Measurements from ENCODE around the gene GPC6. TPM values are rescaled to one million over a fixed set of nuclear protein-coding genes. Genes with fewer than 3 reads are reported as not detected.

GPC6 gene
- polyA plus RNA-seq, 6 donors from 2014 or later, result not detected

DNA sequence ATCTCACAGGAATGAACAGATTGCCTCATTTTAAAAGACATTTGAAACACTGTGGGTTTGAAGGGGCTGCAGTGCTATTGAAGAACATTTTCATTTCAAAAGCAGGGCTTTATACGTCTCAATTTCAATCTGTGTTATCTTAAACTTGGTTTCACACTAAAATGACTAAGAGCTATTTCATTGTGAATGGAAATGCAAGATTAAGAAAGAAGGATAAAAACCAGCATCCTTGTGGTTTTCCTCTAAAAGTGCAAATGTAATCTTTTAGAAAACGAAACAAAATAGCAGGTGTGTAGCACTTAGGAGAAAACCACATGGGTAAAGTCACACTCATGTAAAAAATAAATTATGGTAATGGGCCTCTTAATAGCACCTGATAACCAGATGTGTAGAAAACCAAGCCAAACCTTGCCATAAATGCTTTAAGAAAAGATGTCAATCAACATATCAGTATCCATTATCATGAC lies 397.7 kb downstream of the GPC6 start:
- Mint-ChIP-seq H3K4me1 (no peaks in the 10 kb centered on the region), H3K4me3 (no peak overlapping the region), H3K27ac (no peak overlapping the region), H3K27me3 (no peaks in the 10 kb centered on the region), H3K9me3 (peaks cover 0 to 13% (median 1%) of the 10 kb centered on the region in 7 donors), H3K36me3 (no peaks in the 10 kb centered on the region)
- ATAC-seq (ENCODE audit: low read depth in 2 of 2), result no peak
- no peak for DNase-seq

DNA sequence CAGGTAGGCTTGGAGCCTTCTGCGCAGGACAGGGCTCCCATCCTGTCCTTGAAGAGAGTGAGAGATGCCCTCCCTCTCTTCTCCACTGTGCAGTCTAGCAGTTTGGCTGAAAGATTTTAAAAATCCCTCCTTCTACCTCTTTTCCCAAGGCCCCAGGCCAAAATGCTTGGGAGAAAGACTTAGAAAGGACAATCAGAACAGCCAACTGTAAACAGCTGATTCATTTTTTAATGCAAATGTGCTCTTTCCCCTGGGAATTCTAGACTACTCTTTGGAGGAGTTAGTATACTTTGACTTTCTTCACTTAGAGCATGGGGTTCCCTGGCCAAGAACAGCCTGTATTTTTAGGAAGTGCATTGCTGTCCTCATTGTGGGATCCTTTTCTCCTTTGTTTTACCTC lies 398.9 kb downstream of the GPC6 start:
- Mint-ChIP-seq H3K4me3 (no peak overlapping the region), H3K27ac (no peak overlapping the region), H3K36me3 (no peaks in the 10 kb centered on the region), H3K27me3 (no peaks in the 10 kb centered on the region), H3K4me1 (no peaks in the 10 kb centered on the region), H3K9me3 (peaks cover 0 to 13% (median 1%) of the 10 kb centered on the region in 7 donors)
- no peak for ATAC-seq (ENCODE audit: low read depth in 2 of 2)
- no peak for DNase-seq

DNA sequence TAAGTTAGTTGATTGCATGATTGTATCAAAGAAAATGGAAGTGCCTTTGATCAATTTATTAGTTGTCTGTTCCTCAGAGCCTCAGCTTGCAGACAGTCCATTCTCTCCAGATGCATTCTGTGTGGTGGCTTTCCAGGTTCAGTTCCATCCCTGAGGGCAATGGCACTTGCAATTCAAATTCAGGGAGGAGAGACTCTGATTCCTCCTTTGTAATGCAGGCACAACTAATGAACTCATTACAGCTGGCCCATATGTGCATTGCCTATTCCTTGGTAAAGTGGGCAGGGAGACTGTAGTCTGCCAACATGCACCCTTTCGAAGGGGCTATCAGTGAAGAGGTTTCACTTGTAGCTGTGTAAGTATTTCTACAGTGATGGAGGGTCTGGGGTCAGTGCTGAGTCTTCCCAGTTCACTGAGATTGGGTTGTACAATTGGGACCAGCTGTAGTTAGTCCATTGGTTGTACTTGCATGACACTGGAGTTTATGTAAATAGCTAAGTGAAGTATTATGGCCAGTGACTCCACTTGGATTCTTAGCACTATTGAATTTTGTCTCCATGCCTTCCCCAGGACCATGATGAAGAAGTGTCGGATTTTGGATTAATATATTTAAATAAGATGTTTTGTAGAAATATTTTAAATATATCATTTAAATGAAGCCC lies 401.7 kb downstream of the GPC6 start:
- ATAC-seq (ENCODE audit: low read depth in 2 of 2) (no peak), DNase-seq (no peak)
- H3K4me1 Mint-ChIP-seq, result no peaks in the 10 kb centered on the region
- no peak overlapping the region for H3K27ac Mint-ChIP-seq
- H3K4me3 Mint-ChIP-seq, result no peak overlapping the region
- H3K9me3 Mint-ChIP-seq, result peaks cover 0 to 10% (median 0%) of the 10 kb centered on the region in 7 donors
- H3K27me3 Mint-ChIP-seq, result no peaks in the 10 kb centered on the region
- H3K36me3 Mint-ChIP-seq, result no peaks in the 10 kb centered on the region

DNA sequence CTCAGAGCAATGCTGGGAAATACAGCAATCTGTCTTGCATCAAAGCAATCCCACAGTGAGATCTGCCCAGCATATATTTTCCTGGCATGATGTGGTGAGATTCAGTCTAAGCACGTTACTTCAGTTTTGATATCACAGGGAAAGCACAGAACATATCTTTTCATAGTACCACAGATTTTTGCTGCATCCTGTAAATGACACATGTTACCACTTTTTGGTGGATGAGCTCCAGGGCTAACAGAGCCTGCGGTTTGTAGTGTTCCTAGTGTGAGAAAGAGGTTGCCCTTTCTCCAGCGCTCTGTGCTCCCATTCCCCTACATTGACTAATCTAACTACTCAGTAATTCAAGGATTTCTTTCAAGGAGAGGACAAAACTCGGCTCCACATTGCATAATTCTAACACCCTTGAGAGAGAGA lies 409.0 kb downstream of the GPC6 start:
- Mint-ChIP-seq H3K27ac (no peak overlapping the region), H3K4me1 (no peaks in the 10 kb centered on the region), H3K4me3 (no peak overlapping the region), H3K9me3 (peaks cover 0 to 14% (median 0%) of the 10 kb centered on the region in 7 donors), H3K36me3 (no peaks in the 10 kb centered on the region), H3K27me3 (no peaks in the 10 kb centered on the region)
- DNase-seq, result no peak
- no peak for ATAC-seq (ENCODE audit: low read depth in 2 of 2)

DNA sequence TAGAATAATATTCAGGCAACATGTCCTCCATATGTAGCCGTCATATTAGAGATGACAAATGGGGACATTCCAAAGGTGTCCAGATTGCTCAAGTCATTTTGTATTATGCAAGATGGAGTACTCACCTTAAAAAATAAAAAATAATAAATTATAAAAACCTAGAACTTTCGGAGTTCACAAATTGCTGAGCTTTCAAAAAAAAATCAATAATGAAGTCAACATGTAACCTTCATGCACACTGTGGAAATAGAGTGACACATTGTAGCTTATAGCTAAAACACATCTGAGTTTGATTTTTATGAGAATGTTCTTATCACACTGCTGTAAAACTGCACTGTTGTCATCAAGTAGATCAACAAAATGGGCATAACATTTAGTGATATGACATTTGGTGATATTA lies 411.2 kb downstream of the GPC6 start:
- Mint-ChIP-seq H3K9me3 (peaks cover 0 to 12% (median 3%) of the 10 kb centered on the region in 7 donors), H3K27ac (no peak overlapping the region), H3K27me3 (no peaks in the 10 kb centered on the region), H3K4me1 (no peaks in the 10 kb centered on the region), H3K36me3 (no peaks in the 10 kb centered on the region), H3K4me3 (no peak overlapping the region)
- ATAC-seq (ENCODE audit: low read depth in 2 of 2) (no peak), DNase-seq (no peak)

DNA sequence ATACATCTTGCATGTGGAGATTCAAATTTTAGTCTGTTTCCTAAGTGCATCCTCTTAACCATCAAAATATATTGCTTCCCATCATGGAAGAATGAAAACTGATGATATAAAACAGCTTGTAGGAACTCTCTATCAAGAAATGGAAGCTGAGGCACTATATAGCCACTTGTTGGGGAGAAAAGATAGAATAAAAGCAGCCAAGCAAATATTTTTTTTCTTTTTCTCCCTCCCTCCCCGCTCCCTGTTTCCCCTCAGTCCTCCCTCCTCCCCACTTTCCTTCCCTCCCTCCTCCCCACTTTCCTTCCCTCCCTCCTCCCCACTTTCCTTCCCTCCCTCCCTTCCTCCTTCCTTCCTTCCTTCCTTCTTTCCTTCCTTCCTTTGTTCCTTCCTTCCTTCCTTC lies 413.8 kb downstream of the GPC6 start:
- ATAC-seq (ENCODE audit: low read depth in 2 of 2), result no peak
- no peaks in the 10 kb centered on the region for H3K4me1 Mint-ChIP-seq
- DNase-seq, result no peak
- no peak overlapping the region for H3K4me3 Mint-ChIP-seq
- no peaks in the 10 kb centered on the region for H3K27me3 Mint-ChIP-seq
- H3K9me3 Mint-ChIP-seq, result peaks cover 0 to 12% (median 3%) of the 10 kb centered on the region in 7 donors
- H3K36me3 Mint-ChIP-seq, result no peaks in the 10 kb centered on the region
- H3K27ac Mint-ChIP-seq, result no peak overlapping the region

DNA sequence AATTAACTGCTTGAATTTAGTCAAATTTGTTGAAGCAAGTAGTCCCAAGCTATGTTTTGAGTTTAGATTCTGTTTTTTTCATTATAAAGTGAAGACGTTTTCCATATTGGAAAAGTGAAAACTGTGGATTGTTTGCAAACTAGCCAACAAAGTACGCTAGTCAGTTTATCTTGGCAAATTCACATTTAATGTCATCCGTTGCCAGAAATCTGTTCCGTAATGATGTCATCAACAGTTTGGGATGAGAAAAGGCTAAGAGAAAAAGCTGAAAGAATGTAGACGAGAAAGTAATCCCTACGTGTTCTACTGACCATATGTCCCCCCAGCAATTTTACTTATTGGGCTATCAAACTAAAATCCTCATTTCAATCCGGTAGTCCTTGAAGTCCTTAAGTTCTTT lies 419.6 kb downstream of the GPC6 start:
- Mint-ChIP-seq H3K27ac (no peak overlapping the region), H3K36me3 (no peaks in the 10 kb centered on the region), H3K27me3 (no peaks in the 10 kb centered on the region), H3K9me3 (peaks cover 0 to 5% (median 0%) of the 10 kb centered on the region in 7 donors), H3K4me3 (no peak overlapping the region), H3K4me1 (no peaks in the 10 kb centered on the region)
- DNase-seq (no peak), ATAC-seq (ENCODE audit: low read depth in 2 of 2) (no peak)

DNA sequence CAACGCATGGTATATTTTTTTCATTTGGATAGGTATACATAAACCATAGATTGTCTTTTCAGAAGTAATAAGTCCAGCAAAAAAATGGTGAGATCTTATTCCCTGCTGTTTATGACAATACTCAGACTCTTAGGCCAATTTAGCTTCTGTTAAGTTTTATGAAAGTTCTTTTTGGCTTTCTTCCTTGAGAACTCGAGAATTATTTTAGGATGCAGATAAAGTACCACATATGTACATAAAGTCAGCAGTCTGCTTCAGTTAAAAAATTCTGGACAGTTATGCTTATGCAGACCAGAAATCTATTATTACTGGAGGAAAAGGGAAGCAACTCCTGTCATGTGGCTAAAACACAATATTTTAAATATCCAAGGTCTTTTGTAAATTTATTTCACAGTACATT lies 422.9 kb downstream of the GPC6 start:
- Mint-ChIP-seq H3K9me3 (peaks cover 0 to 5% (median 0%) of the 10 kb centered on the region in 7 donors), H3K4me3 (no peak overlapping the region), H3K36me3 (no peaks in the 10 kb centered on the region), H3K27ac (no peak overlapping the region), H3K4me1 (no peaks in the 10 kb centered on the region), H3K27me3 (no peaks in the 10 kb centered on the region)
- ATAC-seq (ENCODE audit: low read depth in 2 of 2) (no peak), DNase-seq (no peak)

DNA sequence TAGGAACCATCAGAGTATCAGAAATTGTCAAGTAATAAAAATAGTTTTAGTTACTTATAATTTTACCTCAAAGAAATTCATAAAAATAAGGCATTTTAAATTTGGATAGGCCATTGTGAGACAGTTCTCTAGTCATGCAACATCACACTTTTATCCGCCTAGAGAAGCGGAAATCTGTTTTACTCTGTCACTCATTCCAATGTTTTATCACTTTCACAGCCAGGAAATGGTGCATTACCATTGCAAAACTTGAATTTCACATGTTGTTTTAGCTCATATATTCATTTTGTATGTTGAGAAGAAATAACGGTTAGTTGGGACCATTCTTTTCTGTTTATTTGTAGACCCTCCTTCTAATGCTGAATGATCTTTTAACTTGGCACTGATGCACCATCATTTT lies 427.2 kb downstream of the GPC6 start:
- H3K27ac Mint-ChIP-seq, result no peak overlapping the region
- DNase-seq (no peak), ATAC-seq (ENCODE audit: low read depth in 2 of 2) (no peak)
- H3K27me3 Mint-ChIP-seq, result no peaks in the 10 kb centered on the region
- no peaks in the 10 kb centered on the region for H3K36me3 Mint-ChIP-seq
- H3K9me3 Mint-ChIP-seq, result peaks cover 0 to 4% (median 0%) of the 10 kb centered on the region in 7 donors
- H3K4me3 Mint-ChIP-seq, result no peak overlapping the region
- no peaks in the 10 kb centered on the region for H3K4me1 Mint-ChIP-seq

DNA sequence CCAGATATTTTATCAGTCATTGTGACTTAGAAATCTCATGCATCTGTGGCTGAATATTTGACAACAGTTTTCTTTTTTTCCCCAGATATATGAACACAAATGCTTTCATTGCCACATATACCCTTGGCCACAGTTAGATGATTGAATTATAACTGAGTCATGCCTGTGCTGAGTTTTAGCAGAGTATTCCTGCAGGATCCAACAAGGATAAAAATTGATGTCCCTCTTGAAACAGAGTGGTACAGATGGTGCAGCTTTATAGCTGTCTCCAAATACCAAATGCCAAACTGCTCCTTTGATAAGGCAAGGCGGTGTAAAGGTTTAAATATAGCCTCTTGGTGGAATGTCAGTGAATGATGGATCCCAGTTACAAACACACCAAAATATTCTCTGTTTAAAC lies 428.5 kb downstream of the GPC6 start:
- Mint-ChIP-seq H3K27me3 (no peaks in the 10 kb centered on the region), H3K4me3 (no peak overlapping the region), H3K36me3 (no peaks in the 10 kb centered on the region), H3K9me3 (peaks cover 0 to 4% (median 0%) of the 10 kb centered on the region in 7 donors), H3K4me1 (no peaks in the 10 kb centered on the region), H3K27ac (no peak overlapping the region)
- no peak for ATAC-seq (ENCODE audit: low read depth in 2 of 2)
- no peak for DNase-seq

DNA sequence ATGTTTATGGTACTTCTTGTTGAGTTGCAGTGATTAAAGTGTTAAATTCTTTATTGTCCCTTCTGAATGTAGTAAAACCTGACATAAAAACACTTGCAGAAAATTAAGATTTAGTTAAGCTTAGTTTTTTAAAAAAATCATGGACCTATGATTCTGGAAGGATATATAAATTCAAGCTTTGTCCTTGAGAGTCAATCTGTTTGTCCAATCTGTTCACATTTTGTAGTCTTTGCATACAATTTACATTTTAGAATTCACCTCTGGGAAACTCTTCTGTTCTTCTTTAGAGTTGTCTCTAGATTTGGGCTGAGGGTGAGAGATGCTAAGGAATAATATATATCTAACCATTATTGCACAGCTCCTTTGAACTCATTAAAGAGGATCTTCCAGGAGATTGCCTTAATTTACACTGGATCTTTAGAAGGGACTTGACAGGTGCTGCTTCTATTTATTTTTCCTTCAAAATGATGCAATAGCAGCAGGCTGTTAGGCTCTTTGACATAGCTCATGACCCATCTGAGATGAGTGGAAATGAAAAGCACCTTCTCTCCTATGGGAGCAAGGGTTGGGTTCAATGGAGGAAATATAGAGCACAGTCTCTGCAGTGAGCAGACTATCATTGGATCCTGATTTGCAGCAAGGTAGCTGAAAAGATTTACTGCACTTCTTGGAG lies 433.9 kb downstream of the GPC6 start:
- DNase-seq, result no peak
- no peak for ATAC-seq (ENCODE audit: low read depth in 2 of 2)
- no peaks in the 10 kb centered on the region for H3K4me1 Mint-ChIP-seq
- H3K27me3 Mint-ChIP-seq, result no peaks in the 10 kb centered on the region
- peaks cover 0 to 6% (median 0%) of the 10 kb centered on the region in 7 donors for H3K9me3 Mint-ChIP-seq
- no peak overlapping the region for H3K27ac Mint-ChIP-seq
- H3K36me3 Mint-ChIP-seq, result no peaks in the 10 kb centered on the region
- H3K4me3 Mint-ChIP-seq, result no peak overlapping the region

DNA sequence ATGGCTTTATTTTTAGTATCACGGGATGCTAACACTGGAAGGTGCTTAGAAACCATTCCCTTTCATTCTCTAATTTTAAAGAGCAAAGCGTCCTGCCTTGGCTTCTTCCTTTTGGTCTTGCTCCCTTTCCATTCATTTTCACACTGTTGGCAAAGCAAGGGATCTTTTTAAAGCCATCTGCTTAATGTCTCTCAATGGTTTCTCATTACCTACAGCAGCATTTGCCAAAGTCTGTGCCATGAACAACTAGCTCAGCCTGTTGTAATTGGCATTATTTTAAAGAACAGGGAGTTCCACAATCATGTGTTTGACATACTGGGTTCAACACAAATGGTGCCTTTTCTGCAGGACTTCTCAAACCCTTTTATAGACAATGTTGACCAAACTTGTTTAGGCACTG lies 444.3 kb downstream of the GPC6 start:
- no peaks in the 10 kb centered on the region for H3K27me3 Mint-ChIP-seq
- H3K27ac Mint-ChIP-seq, result no peak overlapping the region
- H3K36me3 Mint-ChIP-seq, result no peaks in the 10 kb centered on the region
- no peaks in the 10 kb centered on the region for H3K4me1 Mint-ChIP-seq
- H3K4me3 Mint-ChIP-seq, result no peak overlapping the region
- ATAC-seq (ENCODE audit: low read depth in 2 of 2) (no peak), DNase-seq (no peak)
- peaks cover 0 to 7% (median 0%) of the 10 kb centered on the region in 7 donors for H3K9me3 Mint-ChIP-seq

DNA sequence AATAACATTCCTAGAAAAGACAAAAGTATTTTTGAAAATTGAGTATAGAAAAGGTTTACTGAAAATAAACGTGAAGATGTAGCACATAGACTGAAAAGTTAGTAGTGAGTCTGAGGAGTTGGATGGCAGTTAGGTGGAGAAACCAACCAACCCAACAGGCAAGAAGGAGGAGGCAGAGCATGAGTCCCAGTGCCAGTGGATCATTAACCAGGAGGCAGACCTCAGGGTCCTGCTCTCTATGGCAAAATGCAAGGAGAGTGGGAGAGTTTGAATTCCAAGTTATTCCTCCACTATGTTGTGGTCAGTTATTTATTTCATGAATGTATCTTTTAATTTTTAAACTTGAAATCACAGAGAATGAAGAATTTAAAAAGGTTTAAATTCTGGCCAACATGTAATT lies 446.4 kb downstream of the GPC6 start:
- Mint-ChIP-seq H3K36me3 (no peaks in the 10 kb centered on the region), H3K27me3 (no peaks in the 10 kb centered on the region), H3K4me3 (no peak overlapping the region), H3K27ac (peak overlapping the region in 1 of 6 donors; percentile 47), H3K9me3 (peaks cover 0 to 7% (median 1%) of the 10 kb centered on the region in 7 donors), H3K4me1 (no peaks in the 10 kb centered on the region)
- DNase-seq, result no peak
- no peak for ATAC-seq (ENCODE audit: low read depth in 2 of 2)

DNA sequence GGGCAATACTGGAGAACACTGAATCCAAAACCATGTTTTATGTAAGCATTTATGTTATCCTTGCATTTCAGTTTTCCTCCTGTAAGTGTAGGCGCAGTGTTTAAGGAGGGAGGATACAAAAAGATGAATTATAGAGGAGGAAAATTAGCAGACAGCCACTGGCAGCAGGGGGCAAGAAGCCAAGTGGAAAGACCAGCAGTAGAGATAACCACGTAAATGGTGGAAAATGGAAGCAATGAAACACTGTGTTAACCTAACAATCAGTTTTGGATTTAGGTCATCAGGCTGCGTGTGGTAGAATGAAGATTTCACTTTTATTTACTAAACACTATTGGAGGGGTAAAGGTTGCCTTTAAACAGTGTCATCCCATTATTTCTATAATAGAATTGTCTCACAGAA lies 447.3 kb downstream of the GPC6 start:
- no peak for ATAC-seq (ENCODE audit: low read depth in 2 of 2)
- no peak for DNase-seq
- no peaks in the 10 kb centered on the region for H3K36me3 Mint-ChIP-seq
- H3K9me3 Mint-ChIP-seq, result peaks cover 0 to 7% (median 1%) of the 10 kb centered on the region in 7 donors
- no peak overlapping the region for H3K4me3 Mint-ChIP-seq
- H3K27me3 Mint-ChIP-seq, result no peaks in the 10 kb centered on the region
- H3K4me1 Mint-ChIP-seq, result no peaks in the 10 kb centered on the region
- no peak overlapping the region for H3K27ac Mint-ChIP-seq
